T-helper 22 cell (primary cell): ENCODE data around the gene MAP2.
"Not testable (repeated sequence)": the region's sequence is repeated elsewhere in the genome, so short reads cannot be mapped to it uniquely, and the experiment has no call there.

Experiments
- DNase-seq: peaks from one replicate; pipeline ENCODE4 v3.0.0-alpha.2; 2020; ENCODE audit warnings: low read depth

Gene MAP2

GRCh38 chr2:209476367-209477208 is 52.7 kb downstream of the MAP2 start:
- no peak for DNase-seq

- not testable (repeated sequence) for DNase-seq
These were observed 68.4 kb downstream of the MAP2 start for GRCh38 chr2:209492296-209492695.

GRCh38 chr2:209495068-209495620 is 71.3 kb downstream of the MAP2 start:
- DNase-seq: not testable (repeated sequence)

GRCh38 chr2:209495855-209496585 is 72.2 kb downstream of the MAP2 start:
- DNase-seq: no peak

GRCh38 chr2:209496586-209496982 is 72.7 kb downstream of the MAP2 start:
- no peak for DNase-seq

GRCh38 chr2:209498614-209499013 is 74.8 kb downstream of the MAP2 start:
- DNase-seq: no peak

- DNase-seq: no peak
These were observed 75.2 kb downstream of the MAP2 start for GRCh38 chr2:209499069-209499468.

- DNase-seq: no peak
These were observed 77.7 kb downstream of the MAP2 start for GRCh38 chr2:209501579-209501978.

- no peak for DNase-seq
These were observed 81.6 kb downstream of the MAP2 start for GRCh38 chr2:209505410-209505809.

GRCh38 chr2:209508255-209508654 is 84.4 kb downstream of the MAP2 start:
- DNase-seq: no peak

- DNase-seq: no peak
These were observed 87.8 kb downstream of the MAP2 start for GRCh38 chr2:209511637-209512036.

GRCh38 chr2:209512971-209513370 is 89.1 kb downstream of the MAP2 start:
- DNase-seq: no peak

- DNase-seq: no peak
These were observed 93.6 kb downstream of the MAP2 start for GRCh38 chr2:209517436-209517835.

GRCh38 chr2:209519271-209519670 is 95.4 kb downstream of the MAP2 start:
- DNase-seq: no peak

- DNase-seq: no peak
These were observed 96.1 kb downstream of the MAP2 start for GRCh38 chr2:209519906-209520305.

- no peak for DNase-seq
These were observed 99.3 kb downstream of the MAP2 start for GRCh38 chr2:209523041-209523740.

- DNase-seq: no peak
These were observed 100.0 kb downstream of the MAP2 start for GRCh38 chr2:209523867-209524266.

GRCh38 chr2:209525331-209525730 is 101.5 kb downstream of the MAP2 start:
- no peak for DNase-seq

GRCh38 chr2:209525834-209526281 is 102.0 kb downstream of the MAP2 start:
- no peak for DNase-seq

- no peak for DNase-seq
These were observed 102.7 kb downstream of the MAP2 start for GRCh38 chr2:209526561-209526960.

- DNase-seq: no peak
These were observed 105.7 kb downstream of the MAP2 start for GRCh38 chr2:209529579-209529978.

GRCh38 chr2:209532321-209532720 is 108.5 kb downstream of the MAP2 start:
- DNase-seq: no peak
